IPS-15b (cell line): ENCODE results near the gene PLCL2.
A peak's percentile ranks its signal among the peaks of the same experiment; 100 is the strongest.

ENCODE experiments used
- H3K27me3 ChIP-seq: one replicate; pipeline ENCODE4 v1.6.1; 2013; ENCODE audit warnings: low read length; ENCODE audit not compliant: control insufficient read depth, insufficient read depth
- H3K36me3 ChIP-seq: one replicate; pipeline ENCODE4 v1.6.1; 2013; ENCODE audit warnings: low read length; ENCODE audit not compliant: control insufficient read depth, insufficient read depth
- H3K4me1 ChIP-seq: one replicate; pipeline ENCODE4 v1.6.1; 2013; ENCODE audit warnings: mild to moderate bottlenecking, low read length; ENCODE audit not compliant: control insufficient read depth, insufficient read depth
- H3K4me3 ChIP-seq: one replicate; pipeline ENCODE4 v1.5.1; 2013; ENCODE audit warnings: low read depth, low read length
- H3K9ac ChIP-seq: one replicate; pipeline ENCODE4 v1.6.1; 2013; ENCODE audit warnings: low read depth, mild to moderate bottlenecking, low read length
- H3K9me3 ChIP-seq: one replicate; pipeline ENCODE4 v1.6.1; 2013; ENCODE audit warnings: mild to moderate bottlenecking, low read length; ENCODE audit not compliant: control insufficient read depth, insufficient read depth

PLCL2 gene

DNA sequence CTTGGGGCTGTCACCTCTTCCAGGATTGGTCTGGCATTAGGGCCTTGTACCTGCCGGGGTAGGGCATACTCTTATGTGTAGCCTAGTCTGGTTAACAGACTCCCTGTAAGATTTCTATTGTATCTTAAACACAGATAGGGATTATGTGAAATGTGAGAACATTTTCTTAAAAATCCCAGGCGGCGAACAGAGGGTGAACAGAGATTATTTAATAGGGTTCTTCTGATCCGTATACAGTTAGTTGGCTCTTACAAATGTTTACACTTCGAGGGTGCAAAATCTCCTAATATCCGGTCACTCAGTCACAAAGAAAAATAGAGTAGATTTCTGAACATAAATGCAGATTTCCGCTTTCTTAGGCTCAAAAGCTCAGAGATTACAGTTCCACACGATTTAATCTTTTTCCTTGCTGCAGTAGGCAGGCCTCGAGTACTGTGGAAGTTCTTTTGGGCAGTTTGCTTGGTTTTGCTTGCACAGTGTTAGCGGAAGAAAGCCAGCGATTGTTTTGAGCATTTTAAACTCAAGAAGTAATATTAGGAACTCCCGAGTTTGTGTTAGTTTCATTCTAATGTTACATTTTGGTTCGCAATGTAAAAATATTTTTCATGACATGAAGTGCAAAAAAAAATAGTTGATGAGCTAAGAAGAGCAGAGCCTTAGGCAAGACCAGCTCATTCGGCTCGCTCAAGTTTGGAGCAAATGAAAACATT is 993 bp downstream of the PLCL2 start:
- H3K9ac ChIP-seq, result no peak overlapping the region
- peak overlapping the region; percentile 62 for H3K4me3 ChIP-seq
- H3K36me3 ChIP-seq, result no peaks in the 10 kb centered on the region
- H3K9me3 ChIP-seq, result no peaks in the 10 kb centered on the region
- H3K4me1 ChIP-seq, result peaks cover 2% of the 10 kb centered on the region
- H3K27me3 ChIP-seq, result peaks cover 45% of the 10 kb centered on the region

DNA sequence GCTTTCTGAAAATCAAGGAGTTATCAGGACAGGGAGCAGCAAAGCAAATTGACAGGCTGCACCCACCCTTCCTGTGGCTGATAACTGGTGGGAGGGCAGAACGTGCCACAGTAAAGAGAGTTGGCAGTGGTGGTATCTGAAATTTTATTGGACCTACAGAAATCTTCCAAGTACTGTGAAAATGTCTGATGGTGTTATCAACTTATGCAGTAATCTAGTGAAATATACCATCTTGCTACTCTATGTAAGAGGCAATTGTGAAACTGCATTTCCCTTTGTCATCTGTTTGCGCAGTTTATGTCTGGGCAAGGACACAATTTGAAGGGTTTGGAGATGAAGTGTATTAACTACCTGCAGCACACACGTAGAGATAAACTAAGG is 1.5 kb downstream of the PLCL2 start:
- Histone ChIP-seq H3K4me3 (peak overlapping the region; percentile 62), H3K27me3 (peaks cover 40% of the 10 kb centered on the region), H3K9ac (no peak overlapping the region), H3K9me3 (no peaks in the 10 kb centered on the region), H3K36me3 (no peaks in the 10 kb centered on the region), H3K4me1 (peaks cover 2% of the 10 kb centered on the region)

DNA sequence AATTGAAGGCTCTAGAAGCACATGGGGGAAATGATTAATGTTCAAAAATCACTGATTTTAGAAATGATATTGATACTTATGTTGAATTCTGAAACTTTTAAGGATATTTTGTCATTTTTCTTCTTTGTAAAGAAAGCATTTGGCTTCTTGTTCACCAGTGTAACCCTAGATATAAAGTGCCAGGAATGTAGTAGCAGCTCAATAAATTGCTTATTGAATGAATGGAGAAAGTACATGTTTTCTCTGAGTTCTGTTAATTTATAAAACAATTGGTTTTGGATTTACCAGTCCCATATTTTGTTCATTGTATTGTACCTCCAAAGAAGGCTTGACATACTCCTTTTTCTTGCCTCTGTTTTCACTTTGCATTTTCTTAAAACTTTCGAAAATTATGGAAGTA is 2.4 kb downstream of the PLCL2 start:
- H3K36me3 ChIP-seq, result no peaks in the 10 kb centered on the region
- H3K4me3 ChIP-seq, result no peak overlapping the region
- no peaks in the 10 kb centered on the region for H3K9me3 ChIP-seq
- peaks cover 2% of the 10 kb centered on the region for H3K4me1 ChIP-seq
- no peak overlapping the region for H3K9ac ChIP-seq
- H3K27me3 ChIP-seq, result peaks cover 31% of the 10 kb centered on the region

DNA sequence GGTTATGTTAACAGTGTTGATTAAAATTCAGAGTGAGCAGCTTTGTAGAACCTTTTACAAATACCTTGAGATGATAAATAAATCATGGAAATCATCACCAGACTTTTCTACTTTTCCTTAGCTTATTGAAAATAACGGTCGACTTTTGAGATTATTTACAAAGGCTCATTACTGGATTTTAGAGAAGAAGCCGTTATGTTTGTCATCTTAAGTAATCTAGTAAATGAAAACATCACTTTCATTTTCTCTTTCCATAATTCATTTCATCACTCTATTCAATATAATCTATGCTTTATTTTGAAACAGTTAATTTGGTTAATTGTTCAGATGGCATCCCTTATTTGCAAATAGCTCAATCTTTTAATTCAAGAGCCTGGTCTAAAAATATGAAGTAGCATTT is 3.6 kb downstream of the PLCL2 start:
- Histone ChIP-seq H3K27me3 (peaks cover 20% of the 10 kb centered on the region), H3K9ac (no peak overlapping the region), H3K36me3 (no peaks in the 10 kb centered on the region), H3K9me3 (no peaks in the 10 kb centered on the region), H3K4me3 (no peak overlapping the region), H3K4me1 (no peaks in the 10 kb centered on the region)

DNA sequence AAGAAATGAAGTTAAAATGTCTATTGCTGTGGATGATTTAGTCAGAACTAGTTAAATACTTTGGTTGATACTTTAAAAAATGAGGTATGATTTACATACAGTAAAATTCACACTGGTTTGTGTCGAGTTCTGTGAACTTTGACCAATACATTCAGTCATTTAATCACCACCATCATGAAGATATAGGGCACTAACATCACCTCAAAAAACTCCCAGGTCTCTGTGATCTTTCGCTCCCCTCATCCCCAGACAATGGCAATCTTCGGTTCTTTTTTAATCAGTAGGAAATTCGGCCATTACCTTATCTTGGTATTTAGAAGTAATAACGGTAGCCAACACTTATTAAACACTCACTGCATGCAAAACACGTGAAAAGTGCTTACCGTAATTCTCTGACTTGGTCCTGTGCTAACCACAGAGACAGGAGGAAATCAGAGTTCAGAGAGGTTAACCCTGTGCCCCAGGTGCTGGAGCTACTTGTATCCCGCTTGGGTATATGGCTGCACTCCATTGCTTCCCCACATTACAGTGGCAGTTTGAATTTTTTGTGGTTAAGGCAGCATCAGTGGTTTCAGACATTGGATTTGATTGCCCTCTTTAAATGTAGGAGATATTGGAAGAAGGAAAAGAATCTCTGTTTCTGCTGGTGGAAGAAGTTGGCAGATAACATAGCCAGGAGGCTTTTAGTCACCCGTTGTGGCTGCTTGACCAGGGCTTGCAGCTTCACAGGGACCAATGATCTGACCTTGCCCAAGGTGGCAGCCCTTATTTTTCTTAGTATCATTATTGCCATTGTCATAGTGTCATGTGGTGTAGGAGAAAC is 4.2 kb downstream of the PLCL2 start:
- Histone ChIP-seq H3K4me3 (no peak overlapping the region), H3K9me3 (no peaks in the 10 kb centered on the region), H3K9ac (no peak overlapping the region), H3K36me3 (no peaks in the 10 kb centered on the region), H3K4me1 (no peaks in the 10 kb centered on the region), H3K27me3 (peaks cover 15% of the 10 kb centered on the region)

DNA sequence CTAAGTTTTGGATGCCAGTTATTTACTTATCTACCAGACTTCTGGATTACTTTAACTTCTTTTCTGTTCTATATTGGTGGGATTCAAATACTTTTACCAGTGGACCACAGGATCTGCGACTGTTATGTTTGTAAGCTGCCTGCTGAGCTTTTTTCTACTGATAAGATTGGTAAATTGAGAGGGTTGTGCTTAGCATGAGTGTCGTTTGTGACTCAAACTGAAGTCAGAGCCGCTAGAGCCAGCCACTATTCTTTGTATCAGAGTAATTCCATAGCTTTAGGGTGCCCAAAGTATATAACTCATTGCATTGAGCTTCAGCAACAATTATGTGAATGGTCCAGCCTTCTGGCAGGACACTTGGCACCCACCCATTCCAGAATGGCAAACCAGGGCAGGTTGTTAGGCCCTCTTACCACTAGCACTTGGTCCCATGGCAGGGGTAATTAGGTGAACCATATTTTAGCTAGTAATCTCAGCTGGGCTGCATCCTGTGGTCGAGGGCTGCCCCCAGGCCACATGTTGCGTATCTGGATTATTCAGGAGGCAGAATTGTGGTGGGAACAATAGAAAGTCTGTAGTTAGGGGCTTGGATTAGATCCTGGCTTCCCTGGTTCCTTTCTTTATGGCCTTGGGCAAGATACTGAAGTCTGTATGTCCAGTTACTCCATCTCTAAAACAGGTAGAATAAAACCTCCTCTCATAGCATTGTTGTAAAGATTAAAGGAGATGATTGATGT is 6.0 kb downstream of the PLCL2 start:
- H3K4me1 ChIP-seq, result no peaks in the 10 kb centered on the region
- H3K4me3 ChIP-seq, result no peak overlapping the region
- no peak overlapping the region for H3K9ac ChIP-seq

DNA sequence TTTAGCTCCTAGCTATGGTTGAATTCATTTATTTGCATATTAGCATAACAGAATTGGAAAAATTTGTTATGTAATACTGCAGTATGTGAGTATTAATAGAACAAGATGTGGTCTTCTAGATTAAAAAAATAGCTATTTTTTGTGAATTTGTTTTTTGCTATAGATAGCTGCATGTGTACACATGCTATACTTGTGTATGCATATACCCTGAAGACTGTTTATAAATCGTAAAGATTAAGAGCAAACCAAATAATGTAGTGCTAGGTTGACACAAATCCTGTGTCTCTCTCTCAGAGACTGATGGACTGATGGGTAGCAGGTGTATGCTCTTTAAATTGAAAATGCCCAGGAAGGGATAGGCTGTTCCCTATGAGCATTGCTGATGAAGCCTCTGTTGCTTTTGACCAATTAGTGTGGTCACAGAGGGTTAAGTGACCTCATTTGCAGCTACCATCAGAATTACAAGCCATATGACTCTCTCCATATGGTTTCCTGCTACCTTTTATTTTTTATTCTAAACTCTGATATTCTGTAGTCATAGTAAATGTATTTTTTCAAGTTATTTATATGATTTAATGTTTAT is 9.0 kb downstream of the PLCL2 start:
- Histone ChIP-seq H3K36me3 (no peaks in the 10 kb centered on the region), H3K9me3 (no peaks in the 10 kb centered on the region), H3K9ac (no peak overlapping the region), H3K4me3 (no peak overlapping the region), H3K4me1 (no peaks in the 10 kb centered on the region), H3K27me3 (no peaks in the 10 kb centered on the region)

More for the DNA sequence above, 6.0 kb downstream of the PLCL2 start:
- Histone ChIP-seq H3K27me3 (peaks cover 9% of the 10 kb centered on the region), H3K9me3 (no peaks in the 10 kb centered on the region), H3K36me3 (no peaks in the 10 kb centered on the region)

DNA sequence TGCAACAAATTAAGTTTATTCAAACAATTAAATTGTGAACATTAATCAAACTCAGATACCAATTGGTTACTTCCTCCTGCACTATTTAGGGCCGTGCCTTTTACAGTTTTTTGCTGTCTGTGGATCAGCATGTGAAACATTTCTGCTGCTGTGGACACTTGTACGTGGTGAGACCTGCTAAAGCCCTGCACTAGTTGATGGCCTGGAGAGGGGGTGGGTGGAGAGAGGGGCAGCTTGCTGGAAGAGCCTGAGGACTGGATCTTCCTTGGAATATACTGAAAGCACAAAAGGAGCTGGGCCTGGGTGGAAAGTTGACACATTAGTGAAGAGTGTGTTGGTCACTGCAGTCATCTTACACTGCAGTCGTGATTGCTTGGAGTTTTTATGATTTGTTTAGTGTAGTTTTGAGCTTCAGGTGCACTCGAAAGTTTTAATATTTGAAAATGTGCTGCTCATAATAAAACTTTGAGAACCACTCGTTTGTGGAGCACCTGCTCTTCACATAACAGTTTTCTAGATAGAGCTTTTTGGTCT is 11.4 kb downstream of the PLCL2 start:
- H3K27me3 ChIP-seq, result no peaks in the 10 kb centered on the region
- H3K9ac ChIP-seq, result no peak overlapping the region
- H3K4me3 ChIP-seq, result no peak overlapping the region
- no peaks in the 10 kb centered on the region for H3K9me3 ChIP-seq
- H3K4me1 ChIP-seq, result no peaks in the 10 kb centered on the region
- H3K36me3 ChIP-seq, result no peaks in the 10 kb centered on the region

DNA sequence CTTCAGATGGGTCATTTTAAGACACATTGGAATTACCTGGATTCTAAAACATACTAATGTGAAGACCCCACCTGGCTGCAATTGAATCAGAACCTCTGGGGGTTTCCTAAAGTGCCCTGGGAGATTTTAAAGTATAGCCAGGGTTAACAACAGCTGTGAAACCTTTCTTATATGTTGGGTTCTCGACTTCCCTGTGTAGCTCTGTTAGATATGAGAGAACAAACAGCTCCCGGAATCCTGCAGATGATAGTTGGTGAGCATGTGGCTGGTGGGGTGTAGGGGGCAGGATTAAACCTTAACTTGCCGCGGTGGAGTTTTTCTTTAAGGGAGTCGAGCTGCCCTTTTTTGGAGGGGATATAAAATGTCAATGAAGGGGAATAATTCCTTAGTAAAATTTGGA is 12.1 kb downstream of the PLCL2 start:
- no peaks in the 10 kb centered on the region for H3K4me1 ChIP-seq
- H3K9me3 ChIP-seq, result no peaks in the 10 kb centered on the region
- no peak overlapping the region for H3K4me3 ChIP-seq
- H3K36me3 ChIP-seq, result no peaks in the 10 kb centered on the region
- no peaks in the 10 kb centered on the region for H3K27me3 ChIP-seq
- H3K9ac ChIP-seq, result no peak overlapping the region

DNA sequence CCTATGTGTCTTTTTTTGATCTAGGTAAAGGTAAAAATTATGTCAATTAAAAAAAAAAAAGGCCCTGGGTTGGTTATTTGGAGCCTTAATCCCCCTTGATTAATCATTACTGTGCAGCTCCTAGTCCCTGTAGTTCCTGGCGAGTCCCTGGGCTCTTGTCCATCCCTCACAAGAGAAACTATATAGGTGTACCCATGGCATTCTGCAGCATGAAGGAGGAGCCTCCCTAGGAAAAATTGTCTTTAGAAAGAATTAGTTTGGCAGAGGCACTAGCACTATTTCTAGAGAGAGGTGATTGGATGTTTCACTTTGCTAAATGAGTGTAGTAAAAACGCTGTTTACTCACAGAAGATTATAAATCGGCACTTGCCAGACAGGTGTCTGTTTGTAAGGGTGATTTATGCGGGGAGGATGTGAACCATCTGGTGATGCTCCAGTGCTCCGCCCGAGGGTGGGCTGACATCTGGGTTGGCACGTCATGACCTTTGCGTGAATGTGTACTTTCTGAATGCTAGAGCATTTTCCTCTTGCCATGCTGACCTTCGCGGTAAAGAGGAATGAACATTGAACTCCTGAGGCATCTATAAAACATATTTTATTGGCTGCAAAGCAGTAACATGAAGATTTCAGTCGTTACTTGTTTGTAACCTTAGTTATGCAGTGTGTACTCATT is 12.6 kb downstream of the PLCL2 start:
- no peaks in the 10 kb centered on the region for H3K36me3 ChIP-seq
- no peaks in the 10 kb centered on the region for H3K9me3 ChIP-seq
- H3K9ac ChIP-seq, result no peak overlapping the region
- H3K4me3 ChIP-seq, result no peak overlapping the region
- H3K4me1 ChIP-seq, result no peaks in the 10 kb centered on the region
- no peaks in the 10 kb centered on the region for H3K27me3 ChIP-seq
